Chondrocyte (in vitro differentiated cells): Measurements from ENCODE around the gene SLC25A6. TPM values are rescaled to one million over a fixed set of nuclear protein-coding genes. Genes with fewer than 3 reads are reported as not detected.
"Not testable (repeated sequence)": the region's sequence is repeated elsewhere in the genome, so short reads cannot be mapped to it uniquely, and the experiment has no call there.

Source experiments
- DNase-seq: peaks from one replicate; pipeline ENCODE4 v3.0.0; 2021; ENCODE audit warnings: mixed read lengths, low spot score
- H3K27ac Mint-ChIP-seq: one replicate; pipeline ENCODE4 v1.8.0; 2021; ENCODE audit warnings: mild to moderate bottlenecking, moderate library complexity, mixed read lengths; ENCODE audit not compliant: unreplicated experiment
- H3K27me3 Mint-ChIP-seq: 2 replicates; pipeline ENCODE4 v1.8.0; 2021; ENCODE audit warnings: low read depth, mixed read lengths
- H3K36me3 Mint-ChIP-seq: 2 replicates; pipeline ENCODE4 v1.8.0; 2021; ENCODE audit warnings: low read depth, mixed read lengths
- H3K4me1 Mint-ChIP-seq: 2 replicates; pipeline ENCODE4 v1.8.0; 2021; ENCODE audit warnings: low read depth, mild to moderate bottlenecking, mixed read lengths
- H3K4me3 Mint-ChIP-seq: one replicate; pipeline ENCODE4 v1.8.0; 2021; ENCODE audit warnings: mild to moderate bottlenecking, moderate library complexity, mixed read lengths; ENCODE audit not compliant: unreplicated experiment
- H3K9me3 Mint-ChIP-seq: 2 replicates; pipeline ENCODE4 v1.8.0; 2021; ENCODE audit warnings: low read depth, mixed read lengths
- CTCF ChIP-seq: fragments of 200-600 bp; sonication (generic); IDR thresholded peaks from 2 replicates; pipeline ENCODE4 v1.5.0; 2021; ENCODE audit warnings: antibody characterized with exemption, mild to moderate bottlenecking, moderate library complexity
- total RNA-seq: library from RNA; stranded (reverse); gene quantifications from 3 replicates; pipeline ENCODE4 v1.2.1, GENCODE V29; 2021

The SLC25A6 gene
- total RNA-seq, 1 donor from 2014 or later = 327 TPM

- Mint-ChIP-seq H3K4me3 (no peak overlapping the region), H3K27me3 (no peaks in the 10 kb centered on the region), H3K9me3 (no peaks in the 10 kb centered on the region), H3K36me3 (peaks cover 8% of the 10 kb centered on the region), H3K4me1 (no peaks in the 10 kb centered on the region), H3K27ac (no peak overlapping the region)
- DNase-seq = peak; percentile 74
- no peak for TF ChIP-seq CTCF
These were observed 20.7 kb upstream of the SLC25A6 start for GRCh38 chrX:1412551-1413161.

- Mint-ChIP-seq H3K4me1 (no peaks in the 10 kb centered on the region), H3K36me3 (peaks cover 8% of the 10 kb centered on the region), H3K4me3 (no peak overlapping the region), H3K9me3 (no peaks in the 10 kb centered on the region), H3K27me3 (no peaks in the 10 kb centered on the region), H3K27ac (no peak overlapping the region)
- TF ChIP-seq CTCF = no peak
- peak; percentile 59 for DNase-seq
These were observed 19.4 kb upstream of the SLC25A6 start for GRCh38 chrX:1411326-1411725.

GRCh38 chrX:1407035-1407434, 15.1 kb upstream of the SLC25A6 start:
- no peaks in the 10 kb centered on the region for H3K27me3 Mint-ChIP-seq
- no peaks in the 10 kb centered on the region for H3K9me3 Mint-ChIP-seq
- peaks cover 1% of the 10 kb centered on the region for H3K36me3 Mint-ChIP-seq
- TF ChIP-seq CTCF = no peak
- no peak overlapping the region for H3K4me3 Mint-ChIP-seq
- no peak for DNase-seq
- H3K27ac Mint-ChIP-seq = no peak overlapping the region
- H3K4me1 Mint-ChIP-seq = no peaks in the 10 kb centered on the region

GRCh38 chrX:1405769-1406168, 13.9 kb upstream of the SLC25A6 start:
- not testable (repeated sequence) for DNase-seq, H3K9me3 Mint-ChIP-seq, H3K4me1 Mint-ChIP-seq, H3K27ac Mint-ChIP-seq, H3K27me3 Mint-ChIP-seq, H3K4me3 Mint-ChIP-seq, H3K36me3 Mint-ChIP-seq

GRCh38 chrX:1403867-1404266, 12.0 kb upstream of the SLC25A6 start:
- H3K4me3 Mint-ChIP-seq, DNase-seq, H3K4me1 Mint-ChIP-seq, H3K27ac Mint-ChIP-seq, H3K36me3 Mint-ChIP-seq, H3K9me3 Mint-ChIP-seq, H3K27me3 Mint-ChIP-seq: not testable (repeated sequence)

- peak; percentile 92 for DNase-seq
- H3K4me3 Mint-ChIP-seq = no peak overlapping the region
- no peaks in the 10 kb centered on the region for H3K9me3 Mint-ChIP-seq
- no peak for TF ChIP-seq CTCF
- no peaks in the 10 kb centered on the region for H3K4me1 Mint-ChIP-seq
- no peaks in the 10 kb centered on the region for H3K36me3 Mint-ChIP-seq
- no peaks in the 10 kb centered on the region for H3K27me3 Mint-ChIP-seq
- H3K27ac Mint-ChIP-seq = no peak overlapping the region
These were observed 11.3 kb upstream of the SLC25A6 start for GRCh38 chrX:1403228-1403627.
